Spleen (tissue), 7 donors: ENCODE results near the gene NEAT1.
A peak's percentile ranks its signal among the peaks of the same experiment; 100 is the strongest.

Source experiments
- POLR2A ChIP-seq, 3 donors: fragments of 450-650 bp; IDR thresholded peaks; one replicate each; pipeline ENCODE4 v1.5.1; 2017; ENCODE audit warnings: antibody characterized with exemption in 3 of 3, mild to moderate bottlenecking in 1 of 3
- POLR2AphosphoS5 ChIP-seq, 3 donors: sonication (generic); formaldehyde crosslinking; IDR thresholded peaks; one replicate each; pipeline ENCODE4 v1.5.1; 2017; ENCODE audit warnings: antibody characterized with exemption in 3 of 3
- TF ChIP-seq, protein P1 (sequence below), 11 experiments: fragments of 200-600 bp in 7 of 11; fragments of 450-650 bp in 4 of 11; sonication (generic) in 4 of 11; IDR thresholded peaks in 8 of 11; conservative IDR thresholded peaks in 3 of 11; 1 replicate in 7 of 11; 2 replicates in 4 of 11; pipeline versions ENCODE4 v1.4.0 to v1.8.0; 2016 to 2021; ENCODE audit warnings: antibody characterized with exemption in 11 of 11, inconsistent platforms in 4 of 11, mild to moderate bottlenecking in 1 of 11
- donor health status: DM: no; HTN: no; CAD: no; lungs with moderate emphysema.
- donor health status: DM: no; HTN: no; CAD: no.
- donor health status: DM: no; HTN: no; CAD: no.

DNA sequence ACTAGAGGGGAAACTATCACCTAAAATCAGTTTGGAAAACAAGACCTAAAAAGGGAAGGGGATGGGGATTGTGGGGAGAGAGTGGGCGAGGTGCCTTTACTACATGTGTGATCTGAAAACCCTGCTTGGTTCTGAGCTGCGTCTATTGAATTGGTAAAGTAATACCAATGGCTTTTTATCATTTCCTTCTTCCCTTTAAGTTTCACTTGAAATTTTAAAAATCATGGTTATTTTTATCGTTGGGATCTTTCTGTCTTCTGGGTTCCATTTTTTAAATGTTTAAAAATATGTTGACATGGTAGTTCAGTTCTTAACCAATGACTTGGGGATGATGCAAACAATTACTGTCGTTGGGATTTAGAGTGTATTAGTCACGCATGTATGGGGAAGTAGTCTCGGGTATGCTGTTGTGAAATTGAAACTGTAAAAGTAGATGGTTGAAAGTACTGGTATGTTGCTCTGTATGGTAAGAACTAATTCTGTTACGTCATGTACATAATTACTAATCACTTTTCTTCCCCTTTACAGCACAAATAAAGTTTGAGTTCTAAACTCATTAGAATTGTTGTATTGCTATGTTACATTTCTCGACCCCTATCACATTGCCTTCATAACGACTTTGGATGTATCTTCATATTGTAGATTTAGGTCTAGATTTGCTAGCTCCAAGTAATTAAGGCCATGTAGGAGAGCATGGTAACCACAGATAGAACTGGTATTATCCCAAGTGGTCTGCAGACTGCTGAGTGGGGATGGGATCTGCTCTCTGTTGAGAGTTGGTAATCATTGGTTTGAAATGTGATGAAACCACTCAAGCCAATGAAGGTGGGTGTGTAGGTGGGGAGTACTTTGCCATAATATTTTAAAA lies 3.6 kb downstream of the NEAT1 start:
- TF ChIP-seq, protein P1, sequence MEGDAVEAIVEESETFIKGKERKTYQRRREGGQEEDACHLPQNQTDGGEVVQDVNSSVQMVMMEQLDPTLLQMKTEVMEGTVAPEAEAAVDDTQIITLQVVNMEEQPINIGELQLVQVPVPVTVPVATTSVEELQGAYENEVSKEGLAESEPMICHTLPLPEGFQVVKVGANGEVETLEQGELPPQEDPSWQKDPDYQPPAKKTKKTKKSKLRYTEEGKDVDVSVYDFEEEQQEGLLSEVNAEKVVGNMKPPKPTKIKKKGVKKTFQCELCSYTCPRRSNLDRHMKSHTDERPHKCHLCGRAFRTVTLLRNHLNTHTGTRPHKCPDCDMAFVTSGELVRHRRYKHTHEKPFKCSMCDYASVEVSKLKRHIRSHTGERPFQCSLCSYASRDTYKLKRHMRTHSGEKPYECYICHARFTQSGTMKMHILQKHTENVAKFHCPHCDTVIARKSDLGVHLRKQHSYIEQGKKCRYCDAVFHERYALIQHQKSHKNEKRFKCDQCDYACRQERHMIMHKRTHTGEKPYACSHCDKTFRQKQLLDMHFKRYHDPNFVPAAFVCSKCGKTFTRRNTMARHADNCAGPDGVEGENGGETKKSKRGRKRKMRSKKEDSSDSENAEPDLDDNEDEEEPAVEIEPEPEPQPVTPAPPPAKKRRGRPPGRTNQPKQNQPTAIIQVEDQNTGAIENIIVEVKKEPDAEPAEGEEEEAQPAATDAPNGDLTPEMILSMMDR (IDR thresholded peaks at IDR 0.05 in 8 of 11, conservative IDR thresholded peaks at IDR 0.05 in 3 of 11) = no peak
- TF ChIP-seq POLR2A (IDR thresholded peaks at IDR 0.05) (peak in 2 of 3 donors; percentile 50 to 61), POLR2AphosphoS5 (IDR thresholded peaks at IDR 0.05) (peak in 2 of 3 donors; percentile 57 to 64)
